NK-92 treated with Interleukin-12 subunit alpha and Interleukin-12 subunit beta, amount 100 ng/mL, for 24 hours (cell line): Measurements from ENCODE around the gene C6orf58.
"Not testable (repeated sequence)": the region's sequence is repeated elsewhere in the genome, so short reads cannot be mapped to it uniquely, and the experiment has no call there.

Experiments used
- DNase-seq: peaks from one replicate; lab custom pipeline; 2025; lab: John Stamatoyannopoulos, UW

Gene C6orf58

DNA sequence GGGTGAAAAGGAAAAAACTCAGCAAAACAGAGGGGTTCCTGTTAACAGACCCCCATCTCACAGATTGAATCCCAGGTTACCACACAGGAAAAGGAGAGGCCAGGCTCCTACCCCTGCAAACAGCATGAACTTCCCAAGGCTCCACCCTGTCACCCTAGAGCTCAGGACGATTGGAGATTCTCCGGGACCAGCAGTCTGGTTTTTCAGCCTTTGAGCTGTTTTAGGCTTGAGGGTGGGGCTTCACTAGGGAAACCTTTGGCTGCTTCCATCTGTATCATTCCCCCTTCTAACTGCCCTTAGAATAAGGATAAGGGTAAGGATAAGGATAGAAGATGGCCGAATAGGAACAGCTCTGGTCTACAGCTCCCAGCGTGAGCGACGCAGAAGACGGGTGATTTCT lies 16.0 kb downstream of the C6orf58 start:
- no peak for DNase-seq

DNA sequence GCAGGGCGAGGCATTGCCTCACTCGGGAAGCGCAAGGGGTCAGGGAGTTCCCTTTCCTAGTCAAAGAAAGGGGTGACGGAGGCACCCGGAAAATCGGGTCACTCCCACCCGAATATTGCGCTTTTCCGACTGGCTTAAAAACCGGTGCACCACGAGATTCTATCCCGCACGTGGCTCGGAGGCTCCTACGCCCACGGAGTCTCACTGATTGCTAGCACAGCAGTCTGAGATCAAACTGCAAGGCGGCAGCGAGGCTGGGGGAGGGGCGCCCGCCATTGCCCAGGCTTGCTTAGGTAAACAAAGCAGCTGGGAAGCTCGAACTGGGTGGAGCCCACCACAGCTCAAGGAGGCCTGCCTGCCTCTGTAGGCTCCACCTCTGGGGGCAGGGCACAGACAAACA lies 16.5 kb downstream of the C6orf58 start:
- not testable (repeated sequence) for DNase-seq

DNA sequence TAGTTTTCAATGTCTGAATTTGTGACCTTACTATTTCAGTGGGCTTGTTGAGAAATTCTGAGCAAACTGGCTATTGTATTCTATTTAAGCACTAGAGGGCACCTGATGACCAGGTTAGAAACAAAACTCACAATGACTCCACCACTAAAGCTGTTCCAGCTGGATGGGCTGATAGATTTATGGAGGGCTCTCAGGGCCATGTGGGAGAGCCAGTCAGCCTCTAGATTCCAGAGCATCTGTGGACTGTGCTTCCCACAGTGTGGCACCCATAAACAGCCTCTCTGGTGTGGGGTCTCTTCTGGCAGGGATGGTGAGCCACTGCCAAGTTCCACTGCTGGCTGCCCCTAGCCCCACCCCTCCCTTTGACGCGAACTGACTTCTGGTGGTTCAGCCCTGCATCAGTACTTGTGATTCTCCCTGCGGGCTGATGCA lies 29.2 kb downstream of the C6orf58 start:
- DNase-seq = no peak

DNA sequence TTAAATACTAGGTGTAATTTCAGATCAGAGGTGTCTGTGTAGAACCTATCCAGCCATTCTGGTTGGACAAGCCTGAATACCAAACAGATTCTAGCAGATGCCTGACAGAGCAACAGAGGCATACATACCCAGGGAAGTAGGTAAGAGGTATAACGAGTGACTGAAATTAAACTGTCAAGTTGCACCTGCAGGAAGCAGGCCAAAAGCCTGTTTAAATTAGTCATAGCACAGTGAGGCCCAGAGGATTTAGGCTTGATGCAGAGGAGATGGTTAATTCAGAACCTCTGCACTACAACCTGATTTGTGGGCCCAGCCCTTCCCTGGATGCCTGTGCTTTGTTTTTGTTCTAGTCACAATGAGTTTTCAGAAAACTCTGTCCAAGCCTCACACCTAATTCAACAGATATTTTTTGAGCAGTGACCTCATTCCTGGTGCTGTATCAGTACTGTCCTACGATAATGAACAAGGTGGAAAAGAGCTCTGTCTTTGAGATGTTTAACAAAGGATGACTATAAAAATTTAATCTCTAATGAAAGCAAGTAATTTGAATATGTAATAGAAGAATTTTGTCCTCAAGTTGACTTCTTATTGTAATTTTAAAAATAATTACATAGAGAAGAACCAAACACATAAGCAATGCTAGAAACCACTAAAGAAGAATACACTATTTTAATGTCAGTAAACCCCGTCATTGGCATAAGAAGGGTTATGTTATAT lies 31.7 kb downstream of the C6orf58 start:
- no peak for DNase-seq

DNA sequence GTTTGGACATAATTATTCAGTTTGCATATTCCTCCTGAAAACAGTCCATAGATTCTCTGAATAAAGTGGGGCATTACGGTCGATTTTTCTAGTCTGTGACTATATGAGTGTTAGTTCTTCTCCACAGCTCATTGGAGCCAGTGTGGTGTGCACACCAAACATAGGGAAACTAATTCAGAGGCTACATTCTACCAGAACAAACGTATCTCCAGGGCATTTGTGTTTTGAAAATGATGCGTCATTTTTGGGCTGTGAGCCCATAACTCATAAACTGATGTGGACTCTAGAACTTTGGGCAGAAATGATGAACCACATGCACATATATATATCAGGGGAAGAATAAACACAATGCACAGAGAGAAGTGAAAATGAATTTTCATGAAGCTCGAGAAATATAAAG lies 41.8 kb downstream of the C6orf58 start:
- no peak for DNase-seq

DNA sequence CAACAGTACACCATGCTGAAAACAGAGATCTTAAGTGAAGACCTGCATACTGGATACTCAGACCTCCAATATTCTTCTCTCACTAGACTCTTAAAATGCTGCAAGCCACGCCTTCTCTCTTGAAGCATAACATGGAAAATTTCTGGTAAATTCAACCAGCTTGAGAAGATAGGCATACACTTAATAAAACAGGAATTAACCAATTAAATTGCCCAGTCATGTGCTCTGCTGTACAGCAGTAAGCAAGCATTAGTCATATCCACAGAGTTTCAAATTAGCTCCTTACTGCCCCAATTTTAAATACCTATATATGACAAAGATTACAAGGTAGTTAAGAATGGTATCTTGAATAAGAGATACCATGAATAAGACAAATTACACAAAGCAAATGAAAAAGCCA lies 53.8 kb downstream of the C6orf58 start:
- DNase-seq = no peak

DNA sequence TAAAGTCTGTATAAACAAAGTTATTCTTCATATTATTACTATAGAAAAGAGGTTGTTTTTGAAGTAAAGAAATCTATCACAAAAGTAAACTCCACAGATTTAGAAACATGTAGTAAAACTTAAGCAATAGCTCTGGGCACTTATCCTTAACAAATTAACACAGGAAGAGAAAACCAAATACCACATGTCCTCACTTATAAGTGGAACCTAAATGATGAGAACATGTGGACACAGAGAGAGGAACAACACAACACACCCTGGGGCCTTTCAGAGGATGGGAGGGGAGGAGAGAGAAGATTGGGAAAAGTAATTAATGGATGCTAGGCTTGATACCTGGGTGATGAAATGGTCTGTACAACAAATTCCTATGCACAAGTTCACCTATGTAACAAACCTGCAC lies 57.2 kb downstream of the C6orf58 start:
- DNase-seq = no peak

DNA sequence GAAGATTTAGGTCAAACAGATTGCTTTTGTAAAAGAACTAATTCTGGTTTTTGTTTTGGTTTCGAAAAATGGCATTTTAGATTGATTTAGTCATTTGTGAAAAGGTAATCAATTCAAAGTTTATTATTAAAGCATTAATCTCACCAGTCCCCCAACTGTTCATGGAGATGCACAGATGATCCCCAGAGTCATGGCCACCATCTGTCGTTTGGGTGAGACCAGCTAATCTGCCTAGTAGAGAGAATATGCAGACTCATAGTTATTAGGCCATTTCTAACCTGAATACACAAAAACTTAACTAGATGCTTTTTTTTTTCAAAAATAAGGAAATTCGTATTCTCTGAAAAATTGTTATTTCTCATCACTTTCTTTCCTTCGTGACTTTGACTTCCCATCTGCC lies 58.1 kb downstream of the C6orf58 start:
- no peak for DNase-seq

DNA sequence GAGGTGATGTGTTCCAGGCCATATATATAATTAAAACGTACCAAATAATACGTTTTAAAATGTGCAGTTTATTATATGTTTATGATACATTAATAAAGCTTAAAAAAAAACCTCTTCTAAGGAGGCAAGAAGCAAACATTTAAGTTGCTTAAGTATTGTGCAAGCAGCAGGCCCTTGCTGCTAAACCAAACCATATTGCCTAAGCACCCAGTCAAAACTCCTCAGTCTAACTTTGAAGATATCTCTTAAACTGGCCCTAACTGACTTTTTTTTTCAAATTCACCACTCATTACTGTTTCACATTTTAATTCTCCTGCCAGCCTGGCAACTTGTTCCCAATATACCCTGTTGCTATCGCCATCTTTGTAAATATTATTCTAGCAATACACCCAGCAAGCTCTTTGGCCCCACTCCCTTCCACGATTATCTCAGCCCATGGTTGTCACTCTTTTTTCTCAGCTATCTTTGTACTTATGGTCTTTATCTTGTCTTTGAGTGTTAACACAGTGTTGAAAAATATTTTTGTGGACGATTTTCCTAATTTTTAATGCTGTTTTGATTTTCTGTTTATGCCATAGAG lies 60.9 kb downstream of the C6orf58 start:
- DNase-seq = no peak
